K562 (cell line): ENCODE measurements around the gene DEFB124. TPM values are rescaled to one million over a fixed set of nuclear protein-coding genes. Genes with fewer than 3 reads are reported as not detected.
A peak's percentile ranks its signal among the peaks of the same experiment; 100 is the strongest.

Source experiments
- BACH1 ChIP-seq: fragments of 200-800 bp; sonication (Bioruptor generic); IDR thresholded peaks from 2 replicates; pipeline ENCODE4 v1.6.1; 2016; ENCODE audit warnings: missing genetic modification characterization, missing compliant biosample characterization
- BHLHE40 ChIP-seq: IDR thresholded peaks from 2 replicates; pipeline ENCODE4 v1.6.1; 2011; ENCODE audit warnings: low read length, improper control_type of control experiment
- DNMT1 ChIP-seq: fragments of 450-650 bp; IDR thresholded peaks from 2 replicates; pipeline ENCODE4 v1.6.1; 2016; ENCODE audit warnings: antibody characterized with exemption, mild to moderate bottlenecking
- ESRRB ChIP-seq: fragments of 250-450 bp; sonication (Bioruptor Pico); IDR thresholded peaks from 2 replicates; pipeline ENCODE4 v1.5.0; 2020; ENCODE audit warnings: mild to moderate bottlenecking, moderate library complexity, borderline replicate concordance
- FOSL1 ChIP-seq: fragments of 200-800 bp; sonication (Bioruptor generic); conservative IDR thresholded peaks from 2 replicates; pipeline ENCODE4 v1.6.1; 2016; ENCODE audit warnings: missing genetic modification characterization, missing compliant biosample characterization
- HNRNPLL ChIP-seq: fragments of 200-400 bp; formaldehyde crosslinking; IDR thresholded peaks from 2 replicates; pipeline ENCODE4 v1.6.1; 2017; ENCODE audit warnings: low read length, low read depth, mild to moderate bottlenecking; ENCODE audit not compliant: poor library complexity, severe bottlenecking
- HSF4 ChIP-seq: fragments of 250-450 bp; sonication (Bioruptor Pico); IDR thresholded peaks from 2 replicates; pipeline ENCODE4 v2.1.2; 2022; ENCODE audit warnings: mild to moderate bottlenecking, moderate library complexity, borderline replicate concordance
- MCM5 ChIP-seq: fragments of 450-650 bp; IDR thresholded peaks from 2 replicates; pipeline ENCODE4 v1.6.1; 2016; ENCODE audit warnings: low read depth
- MTA1 ChIP-seq: fragments of 450-650 bp; IDR thresholded peaks from 2 replicates; pipeline ENCODE4 v1.6.1; 2017; ENCODE audit warnings: borderline replicate concordance
- PHB2 ChIP-seq: fragments of 450-650 bp; IDR thresholded peaks from 2 replicates; pipeline ENCODE4 v1.6.1; 2017; ENCODE audit warnings: low read depth
- POLR2G ChIP-seq: fragments of 200-400 bp; formaldehyde crosslinking; IDR thresholded peaks from 2 replicates; pipeline ENCODE4 v1.6.1; 2017; ENCODE audit warnings: low read depth, mild to moderate bottlenecking, antibody characterized with exemption, low read length, moderate library complexity
- RBM22 ChIP-seq: fragments of 200-400 bp; formaldehyde crosslinking; IDR thresholded peaks from 2 replicates; pipeline ENCODE4 v1.6.1; 2018; ENCODE audit warnings: low read length, low read depth; ENCODE audit not compliant: poor library complexity, severe bottlenecking
- SMAD3 ChIP-seq: fragments of 450-650 bp; formaldehyde crosslinking; conservative IDR thresholded peaks from 2 replicates; pipeline ENCODE4 v1.4.0; 2020; ENCODE audit warnings: mild to moderate bottlenecking
- SMC3 ChIP-seq: conservative IDR thresholded peaks from 2 replicates; pipeline ENCODE4 v1.6.1; 2011; ENCODE audit warnings: low read depth, low read length, improper control_type of control experiment; ENCODE audit not compliant: insufficient read depth
- ZFPM2 ChIP-seq: fragments of 250-450 bp; sonication (Bioruptor Pico); IDR thresholded peaks from 2 replicates; pipeline ENCODE4 v1.5.1; 2022; ENCODE audit warnings: mild to moderate bottlenecking
- ZKSCAN8 ChIP-seq: fragments of 200-800 bp; sonication (Bioruptor generic); IDR thresholded peaks from 2 replicates; pipeline ENCODE4 v1.6.1; 2016; ENCODE audit warnings: missing genetic modification characterization, missing compliant biosample characterization
- ZNF311 ChIP-seq: fragments of 250-450 bp; sonication (Bioruptor Pico); IDR thresholded peaks from 2 replicates; pipeline ENCODE4 v1.4.0; 2020; ENCODE audit warnings: mild to moderate bottlenecking, moderate library complexity
- ZNF778 ChIP-seq: fragments of 450-650 bp; formaldehyde crosslinking; IDR thresholded peaks from 2 replicates; pipeline ENCODE4 v1.4.0; 2020; ENCODE audit warnings: mild to moderate bottlenecking, moderate library complexity
- polyA plus RNA-seq, 8 experiments: library from polyadenylated mRNA; depleted of rRNA in 4 of 8; stranded (reverse) in 5 of 8; unstranded in 3 of 8; fragments of >200 nt; fragmentation: Nextera tagmentation in 2 of 8; fragmentation: Illumina TruSeq in 1 of 8; extraction: Ambion mirVana in 2 of 8; extraction: Trizol in 1 of 8; gene quantifications; 2 replicates each; pipeline versions ENCODE4 v1.2.1 to v1.2.3, GENCODE V29; 2011 to 2014; ENCODE audit warnings: inconsistent platforms in 1 of 8, missing spikeins in 1 of 8
- total RNA-seq, 7 experiments: library from RNA; depleted of rRNA in 6 of 7; stranded (reverse); fragments of >200 nt in 6 of 7; fragmentation: Illumina TruSeq in 2 of 7; extraction: Trizol in 2 of 7; gene quantifications; 2 replicates each; pipeline versions ENCODE4 v1.2.1 to v1.2.3, GENCODE V29; 2011 to 2021; ENCODE audit warnings: low replicate concordance in 1 of 7
- TF ChIP-seq, protein P1 (sequence below): sonication (generic); formaldehyde crosslinking; IDR thresholded peaks from 2 replicates; pipeline ENCODE4 v1.8.0; 2022; ENCODE audit warnings: mild to moderate bottlenecking, missing genetic modification reagents
- TF ChIP-seq, protein P2 (sequence below), 2 experiments: fragments of 450-650 bp in 1 of 2; sonication (generic) in 1 of 2; formaldehyde crosslinking; conservative IDR thresholded peaks; 2 replicates each; pipeline versions ENCODE4 v1.4.0 to v1.8.1; 2020 to 2022; ENCODE audit warnings: mild to moderate bottlenecking in 1 of 2, missing genetic modification reagents in 1 of 2
- TF ChIP-seq, protein P3 (sequence below): fragments of 450-650 bp; formaldehyde crosslinking; IDR thresholded peaks from 2 replicates; pipeline ENCODE4 v1.4.0; 2020; ENCODE audit warnings: mild to moderate bottlenecking
- TF ChIP-seq, protein P4 (sequence below): fragments of 450-650 bp; IDR thresholded peaks from 2 replicates; pipeline ENCODE4 v1.6.1; 2016; ENCODE audit warnings: low read depth, mild to moderate bottlenecking, moderate library complexity
- TF ChIP-seq, protein P5 (sequence below): sonication (generic); formaldehyde crosslinking; IDR thresholded peaks from 2 replicates; pipeline ENCODE4 v1.8.0; 2023; ENCODE audit warnings: mild to moderate bottlenecking, missing genetic modification reagents

Gene DEFB124
- total and polyA plus RNA-seq, 9 of the 15 experiments (the other 6 are each of a cell fraction or from before 2014, with no cell fraction given): not detected

GRCh38 chr20:31514154-31515071 lies 39.5 kb upstream of the DEFB124 start, which contains the start of gene HM13 (continued):
- TF ChIP-seq, protein P1, sequence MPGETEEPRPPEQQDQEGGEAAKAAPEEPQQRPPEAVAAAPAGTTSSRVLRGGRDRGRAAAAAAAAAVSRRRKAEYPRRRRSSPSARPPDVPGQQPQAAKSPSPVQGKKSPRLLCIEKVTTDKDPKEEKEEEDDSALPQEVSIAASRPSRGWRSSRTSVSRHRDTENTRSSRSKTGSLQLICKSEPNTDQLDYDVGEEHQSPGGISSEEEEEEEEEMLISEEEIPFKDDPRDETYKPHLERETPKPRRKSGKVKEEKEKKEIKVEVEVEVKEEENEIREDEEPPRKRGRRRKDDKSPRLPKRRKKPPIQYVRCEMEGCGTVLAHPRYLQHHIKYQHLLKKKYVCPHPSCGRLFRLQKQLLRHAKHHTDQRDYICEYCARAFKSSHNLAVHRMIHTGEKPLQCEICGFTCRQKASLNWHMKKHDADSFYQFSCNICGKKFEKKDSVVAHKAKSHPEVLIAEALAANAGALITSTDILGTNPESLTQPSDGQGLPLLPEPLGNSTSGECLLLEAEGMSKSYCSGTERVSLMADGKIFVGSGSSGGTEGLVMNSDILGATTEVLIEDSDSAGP: no peak; the same call in 1 of the 2 replicates
- TF ChIP-seq MCM5 (no peak), HNRNPLL (peak; percentile 83), RBM22 (peak; percentile 78), SMC3 (peak; percentile 34; the same call in 1 of the 2 replicates), ESRRB (CRISPR knock-in tag) (no peak), ZNF311 (peak; percentile 68), ZFPM2 (no peak), HSF4 (CRISPR knock-in tag) (no peak; the same call in 1 of the 2 replicates), BACH1 (tag) (peak; percentile 72), DNMT1 (no peak), POLR2G (peak; percentile 97), SMAD3 (CRISPR knock-in tag) (no peak), ZNF778 (no peak), ZKSCAN8 (CRISPR knock-in tag) (peak; percentile 72; the same call in 1 of the 2 replicates), MTA1 (no peak), FOSL1 (tag) (peak; percentile 50; the same call in 1 of the 2 replicates), PHB2 (no peak), BHLHE40 (peak; percentile 86)
- TF ChIP-seq, protein P2, sequence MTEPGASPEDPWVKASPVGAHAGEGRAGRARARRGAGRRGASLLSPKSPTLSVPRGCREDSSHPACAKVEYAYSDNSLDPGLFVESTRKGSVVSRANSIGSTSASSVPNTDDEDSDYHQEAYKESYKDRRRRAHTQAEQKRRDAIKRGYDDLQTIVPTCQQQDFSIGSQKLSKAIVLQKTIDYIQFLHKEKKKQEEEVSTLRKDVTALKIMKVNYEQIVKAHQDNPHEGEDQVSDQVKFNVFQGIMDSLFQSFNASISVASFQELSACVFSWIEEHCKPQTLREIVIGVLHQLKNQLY (CRISPR knock-in tag; conservative IDR thresholded peaks at IDR 0.05): peak in 1 of 2 experiments; percentile 70; a peak in 1 of 4 replicates
- TF ChIP-seq, protein P3, sequence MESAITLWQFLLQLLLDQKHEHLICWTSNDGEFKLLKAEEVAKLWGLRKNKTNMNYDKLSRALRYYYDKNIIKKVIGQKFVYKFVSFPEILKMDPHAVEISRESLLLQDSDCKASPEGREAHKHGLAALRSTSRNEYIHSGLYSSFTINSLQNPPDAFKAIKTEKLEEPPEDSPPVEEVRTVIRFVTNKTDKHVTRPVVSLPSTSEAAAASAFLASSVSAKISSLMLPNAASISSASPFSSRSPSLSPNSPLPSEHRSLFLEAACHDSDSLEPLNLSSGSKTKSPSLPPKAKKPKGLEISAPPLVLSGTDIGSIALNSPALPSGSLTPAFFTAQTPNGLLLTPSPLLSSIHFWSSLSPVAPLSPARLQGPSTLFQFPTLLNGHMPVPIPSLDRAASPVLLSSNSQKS (CRISPR knock-in tag): no peak
- TF ChIP-seq, protein P4, sequence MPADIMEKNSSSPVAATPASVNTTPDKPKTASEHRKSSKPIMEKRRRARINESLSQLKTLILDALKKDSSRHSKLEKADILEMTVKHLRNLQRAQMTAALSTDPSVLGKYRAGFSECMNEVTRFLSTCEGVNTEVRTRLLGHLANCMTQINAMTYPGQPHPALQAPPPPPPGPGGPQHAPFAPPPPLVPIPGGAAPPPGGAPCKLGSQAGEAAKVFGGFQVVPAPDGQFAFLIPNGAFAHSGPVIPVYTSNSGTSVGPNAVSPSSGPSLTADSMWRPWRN: no peak
- TF ChIP-seq, protein P5, sequence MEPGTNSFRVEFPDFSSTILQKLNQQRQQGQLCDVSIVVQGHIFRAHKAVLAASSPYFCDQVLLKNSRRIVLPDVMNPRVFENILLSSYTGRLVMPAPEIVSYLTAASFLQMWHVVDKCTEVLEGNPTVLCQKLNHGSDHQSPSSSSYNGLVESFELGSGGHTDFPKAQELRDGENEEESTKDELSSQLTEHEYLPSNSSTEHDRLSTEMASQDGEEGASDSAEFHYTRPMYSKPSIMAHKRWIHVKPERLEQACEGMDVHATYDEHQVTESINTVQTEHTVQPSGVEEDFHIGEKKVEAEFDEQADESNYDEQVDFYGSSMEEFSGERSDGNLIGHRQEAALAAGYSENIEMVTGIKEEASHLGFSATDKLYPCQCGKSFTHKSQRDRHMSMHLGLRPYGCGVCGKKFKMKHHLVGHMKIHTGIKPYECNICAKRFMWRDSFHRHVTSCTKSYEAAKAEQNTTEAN: peak; percentile 12; the same call in 1 of the 2 replicates
